Cardiac septum (tissue), 1 donor: ENCODE data around the gene EPB41L3. TPM values are rescaled to one million over a fixed set of nuclear protein-coding genes. Genes with fewer than 3 reads are reported as not detected.

Experiments
- DNase-seq: peaks from one replicate; pipeline ENCODE4 v3.0.0-alpha.2; 2020; ENCODE audit warnings: low spot score
- intact Hi-C: fragments of 100-400 bp; cut with DNase I; formaldehyde crosslinking; loops from one replicate; pipeline ENCODE4 v1.14.0; 2022
- total RNA-seq: library from RNA; stranded (reverse); fragmentation: NEBNext Ultra II Directional; extraction: Animal tissue kit (Norgen Biotek cat#: 25700); gene quantifications from one replicate; pipeline ENCODE4 v1.2.1, GENCODE V29; 2021
- donor health status: DM: no; HTN: no; CAD: no.

EPB41L3 gene
- total RNA-seq, 1 donor from 2014 or later = 14.0 TPM

DNA sequence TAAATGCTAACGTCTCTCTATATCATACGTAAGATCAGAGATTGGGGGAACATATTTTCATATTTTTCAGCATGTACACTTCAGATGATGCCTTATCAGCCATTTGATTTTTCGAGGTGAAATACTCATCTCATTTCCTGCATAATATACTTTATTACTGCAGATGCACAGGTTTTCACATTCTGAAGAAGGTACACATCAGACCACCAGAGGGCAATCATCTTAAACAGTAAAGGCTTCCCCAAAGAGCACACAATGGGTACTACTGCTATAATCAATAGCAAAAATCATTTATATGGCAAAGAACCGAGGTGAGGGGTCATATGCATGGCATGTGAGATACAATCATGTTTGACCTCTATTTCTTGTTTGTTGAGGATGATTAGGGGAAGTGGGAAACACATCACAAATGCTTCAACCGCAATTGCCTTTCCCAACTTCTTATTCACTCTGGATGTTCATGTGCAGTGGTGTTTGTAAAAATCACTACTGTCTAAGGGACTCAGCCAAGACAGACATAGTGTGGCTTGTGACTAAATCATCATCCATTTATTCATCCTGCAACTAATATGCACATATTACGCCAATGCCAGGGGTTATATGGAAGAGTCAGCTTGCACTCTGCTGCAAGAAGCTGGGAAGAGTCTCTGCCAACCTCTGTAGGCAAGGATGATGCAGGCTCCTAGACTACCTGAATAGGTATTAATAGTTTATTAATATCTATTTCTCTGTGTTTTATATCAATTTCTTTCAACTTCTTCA lies 118.7 kb downstream of the EPB41L3 start:
- DNase-seq = no peak
- intact Hi-C loops = no loop called here

DNA sequence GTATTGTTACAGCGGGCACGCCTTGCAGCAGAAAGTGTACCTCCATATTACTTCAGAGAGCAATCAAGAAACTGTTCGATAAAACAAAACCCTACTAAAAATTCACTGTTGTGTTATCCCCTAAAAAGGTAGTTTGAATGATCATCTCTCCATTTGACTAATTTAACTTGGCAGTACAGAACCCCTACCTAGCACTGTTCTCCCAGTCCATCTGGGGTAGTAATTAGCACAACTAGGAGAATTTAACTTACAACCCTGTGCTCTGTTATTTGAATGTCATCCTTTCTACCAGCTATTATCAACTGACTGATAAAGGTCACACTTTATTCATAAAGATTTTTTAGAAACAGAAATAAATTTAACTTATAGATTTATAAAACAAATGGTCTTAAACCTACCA lies 121.2 kb downstream of the EPB41L3 start:
- DNase-seq = no peak
- intact Hi-C loops = no loop called here

DNA sequence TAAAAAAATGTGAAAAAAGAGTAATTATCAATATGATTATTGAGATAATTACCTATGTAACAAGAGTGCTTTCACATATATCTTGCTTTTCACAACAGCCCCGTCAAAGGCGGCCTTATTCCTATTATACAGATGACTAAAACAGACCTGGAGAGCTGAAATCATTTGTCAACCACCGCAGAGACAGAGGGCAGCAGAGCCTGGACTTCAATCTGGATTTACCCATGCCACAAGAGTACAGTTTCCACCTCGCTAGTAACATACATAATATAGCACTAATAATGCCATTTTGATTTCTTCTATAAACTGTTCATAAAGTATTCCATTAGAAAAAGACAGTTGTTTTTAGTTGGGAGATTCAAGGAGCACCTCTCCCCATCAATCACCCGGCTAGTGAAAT lies 121.8 kb downstream of the EPB41L3 start:
- DNase-seq = no peak
- intact Hi-C loops = no loop called here

DNA sequence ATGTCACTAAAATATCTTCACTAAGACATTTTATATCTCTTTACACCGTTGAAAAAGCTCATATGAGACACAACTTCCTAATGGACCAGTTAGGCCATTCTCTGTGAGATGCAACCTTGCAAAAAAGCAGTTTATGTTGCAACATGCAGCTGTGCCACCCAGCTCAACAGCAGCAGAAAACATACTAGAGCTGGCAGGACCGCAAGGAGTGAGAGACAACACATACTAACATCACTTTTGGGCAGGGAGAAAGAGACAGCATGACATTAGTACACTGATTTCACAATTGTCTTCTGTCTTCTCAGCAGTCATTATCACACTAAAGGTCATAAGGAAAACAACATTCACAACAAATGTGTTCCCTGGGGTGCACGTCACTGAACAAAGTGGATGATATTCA lies 122.9 kb downstream of the EPB41L3 start:
- no peak for DNase-seq
- intact Hi-C loops = no loop called here

DNA sequence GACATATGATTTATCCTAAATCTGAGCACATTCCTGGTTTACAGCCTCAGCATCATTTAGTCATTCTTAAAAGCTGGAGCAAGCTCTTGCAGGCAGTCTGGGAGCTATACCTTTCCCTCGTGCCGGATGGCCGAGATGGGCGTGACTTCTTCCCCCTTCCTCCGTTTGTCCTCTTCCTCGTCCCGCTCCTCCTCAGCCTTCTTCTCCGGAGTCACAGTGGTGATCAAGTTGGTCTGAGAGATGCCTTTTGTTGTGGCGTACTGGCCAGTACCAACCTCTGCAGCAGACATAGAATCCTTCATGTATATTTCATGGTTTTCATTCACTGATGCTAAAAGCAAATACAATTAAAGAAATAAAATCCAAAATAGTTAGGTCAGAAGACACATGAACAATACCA lies 124.2 kb downstream of the EPB41L3 start:
- DNase-seq = no peak
- intact Hi-C loops = no loop called here

DNA sequence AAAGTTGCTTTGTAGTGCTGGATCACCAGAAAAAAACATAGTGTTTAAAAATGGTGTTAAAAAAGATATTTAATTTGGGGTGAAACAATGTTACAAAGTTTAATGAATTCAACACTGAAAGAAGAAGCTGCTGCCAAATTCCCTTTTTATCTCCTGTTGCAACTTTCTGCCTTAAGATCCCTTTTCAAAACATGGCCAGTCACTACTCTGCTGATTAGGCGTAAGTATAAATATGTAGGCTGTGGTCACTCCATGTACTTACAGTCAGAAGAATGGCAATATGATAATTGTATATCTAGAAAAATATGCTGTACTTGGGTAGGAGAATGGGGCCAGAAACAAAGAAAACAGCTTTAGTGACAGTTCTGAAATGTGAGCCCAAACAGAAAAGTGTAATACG lies 124.8 kb downstream of the EPB41L3 start:
- no peak for DNase-seq
- intact Hi-C loops = no loop called here

DNA sequence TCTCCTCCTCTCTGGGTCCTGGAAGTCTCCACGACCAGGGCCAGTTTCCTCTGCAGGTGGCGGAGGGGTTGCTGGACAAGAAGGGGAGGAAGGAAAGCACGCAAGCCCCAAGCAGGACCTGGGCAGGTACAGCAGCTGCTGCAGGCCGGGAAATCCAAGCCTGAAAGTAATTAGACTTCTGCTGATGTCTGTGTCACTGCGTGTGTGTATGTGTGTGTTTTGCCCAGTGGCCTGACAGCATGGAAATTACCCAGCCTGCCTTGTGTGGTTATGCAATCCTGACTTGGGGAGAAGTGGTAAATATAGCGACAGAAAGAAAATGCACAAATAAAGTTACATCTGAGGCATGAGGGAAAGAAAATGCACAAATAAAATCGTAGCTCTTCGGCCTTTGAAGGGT lies 126.5 kb downstream of the EPB41L3 start:
- DNase-seq = no peak

DNA sequence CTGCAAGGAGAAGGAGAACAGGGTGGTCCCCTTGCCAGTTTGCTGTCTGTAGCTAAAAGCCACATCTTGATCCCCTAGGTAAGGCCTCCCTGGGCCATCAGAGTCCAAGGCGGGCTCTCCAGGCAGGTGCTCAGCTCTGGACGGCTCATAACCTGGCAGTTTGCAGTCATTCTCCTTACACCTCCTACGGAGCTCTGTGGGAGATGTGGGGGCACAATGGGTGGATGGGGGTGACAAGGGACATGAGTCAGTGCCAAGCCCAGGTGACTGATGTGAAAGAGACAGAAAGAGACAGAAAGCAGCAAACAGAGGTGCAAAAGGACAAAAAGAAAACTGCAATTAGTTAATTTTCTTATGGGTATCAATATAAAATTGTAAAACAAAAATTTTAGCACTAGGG lies 127.7 kb downstream of the EPB41L3 start:
- intact Hi-C loops = no loop called here
- no peak for DNase-seq

More for the DNA sequence above, 126.5 kb downstream of the EPB41L3 start:
- intact Hi-C loops = no loop called here

DNA sequence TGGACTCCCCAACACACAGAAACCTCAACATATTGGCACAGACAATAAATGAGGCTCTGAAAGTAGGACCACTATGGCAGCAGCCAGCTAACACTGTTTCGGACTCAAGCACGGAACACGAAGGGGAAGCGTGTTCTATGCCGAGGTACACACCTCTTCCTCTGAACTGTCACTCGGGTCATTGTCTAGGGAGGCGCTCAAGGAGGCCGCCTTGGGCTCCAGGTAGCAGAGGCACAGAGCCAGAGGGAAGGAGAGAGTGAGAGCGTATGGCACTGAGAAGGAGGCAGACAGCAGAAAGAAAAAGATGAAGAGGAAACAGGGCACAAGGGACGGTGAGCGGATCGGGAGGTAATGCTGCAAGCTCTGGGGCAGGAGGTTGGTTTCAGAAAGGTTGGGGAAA lies 128.1 kb downstream of the EPB41L3 start:
- DNase-seq = no peak
- intact Hi-C loops = no loop called here

DNA sequence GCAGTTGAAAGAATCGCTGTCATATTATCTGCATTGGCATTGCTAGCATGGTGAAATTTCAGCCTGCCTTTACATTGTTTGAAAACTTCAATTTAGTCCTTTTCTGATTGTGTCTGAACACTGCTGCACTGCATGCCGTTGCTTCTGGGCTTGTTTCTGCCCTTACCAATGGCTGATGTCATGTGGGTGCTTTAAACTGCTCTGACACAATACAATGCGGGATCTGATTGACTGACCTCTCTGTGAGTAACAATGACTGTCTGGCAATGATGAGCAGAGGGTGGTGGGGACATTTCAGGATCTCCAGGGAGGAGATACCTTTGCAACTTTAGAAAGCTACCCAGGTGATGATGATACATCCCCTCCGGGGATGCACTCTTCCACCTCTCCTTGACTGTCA lies 128.8 kb downstream of the EPB41L3 start:
- DNase-seq = no peak
- intact Hi-C loops = no loop called here

DNA sequence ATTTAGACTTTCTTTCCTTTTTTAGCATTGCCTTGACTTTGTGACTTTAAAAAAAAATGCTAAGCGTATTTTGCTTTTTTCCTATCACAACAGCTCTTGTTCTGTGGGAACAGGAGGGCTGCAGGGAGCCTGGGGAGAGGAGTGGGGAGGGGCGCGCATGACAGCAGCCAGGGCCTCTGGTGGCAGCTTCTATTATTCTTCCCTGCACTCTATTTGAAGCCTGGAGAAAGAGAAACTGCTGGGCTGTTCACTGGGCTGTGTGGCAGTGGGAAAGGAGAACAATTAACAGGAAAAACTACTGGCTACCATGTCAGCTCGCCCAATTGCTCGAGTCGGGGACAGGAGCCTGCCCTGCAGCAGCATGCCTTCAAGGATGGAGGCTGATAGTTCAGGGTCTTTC lies 129.3 kb downstream of the EPB41L3 start:
- intact Hi-C loops = no loop called here
- DNase-seq = no peak

DNA sequence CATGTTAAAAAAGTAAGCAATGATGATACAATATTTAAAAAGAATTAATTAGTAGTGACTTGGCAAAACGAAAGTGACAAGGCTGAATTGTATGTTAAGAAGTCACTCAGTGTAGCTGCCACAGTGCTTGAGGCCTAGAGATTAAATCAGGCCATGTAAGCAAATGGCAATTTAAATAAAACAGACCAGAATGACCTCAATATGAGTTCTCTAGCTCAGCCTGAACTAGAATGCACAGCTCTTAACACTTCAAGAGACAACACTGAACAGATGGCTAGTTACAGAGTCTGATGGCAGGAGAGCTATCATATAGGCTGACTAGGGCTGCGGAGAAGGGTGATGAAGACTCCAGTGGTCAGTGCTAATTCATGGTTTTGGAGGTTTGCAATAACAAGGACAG lies 130.3 kb downstream of the EPB41L3 start:
- no peak for DNase-seq
- intact Hi-C loops = no loop called here

DNA sequence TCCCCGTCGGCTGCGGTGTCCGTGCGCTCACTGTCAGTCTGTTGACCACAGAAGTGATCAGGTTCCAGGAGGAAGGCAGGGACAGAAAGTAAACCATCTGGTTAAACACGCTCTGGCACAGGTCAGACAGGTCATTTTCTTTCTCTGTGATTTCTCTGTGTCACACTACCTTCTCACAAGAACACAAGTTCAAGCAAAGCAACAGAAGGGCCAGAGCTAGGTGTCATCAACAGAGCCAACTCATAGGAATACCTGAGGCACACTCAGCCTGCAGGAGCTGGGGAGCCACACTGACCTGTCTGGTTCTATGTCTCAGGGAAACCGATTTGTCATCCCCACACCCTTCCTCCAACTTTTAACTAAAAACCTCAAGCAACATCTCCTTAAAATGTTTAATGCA lies 133.2 kb downstream of the EPB41L3 start:
- intact Hi-C loops = no loop called here
- no peak for DNase-seq

DNA sequence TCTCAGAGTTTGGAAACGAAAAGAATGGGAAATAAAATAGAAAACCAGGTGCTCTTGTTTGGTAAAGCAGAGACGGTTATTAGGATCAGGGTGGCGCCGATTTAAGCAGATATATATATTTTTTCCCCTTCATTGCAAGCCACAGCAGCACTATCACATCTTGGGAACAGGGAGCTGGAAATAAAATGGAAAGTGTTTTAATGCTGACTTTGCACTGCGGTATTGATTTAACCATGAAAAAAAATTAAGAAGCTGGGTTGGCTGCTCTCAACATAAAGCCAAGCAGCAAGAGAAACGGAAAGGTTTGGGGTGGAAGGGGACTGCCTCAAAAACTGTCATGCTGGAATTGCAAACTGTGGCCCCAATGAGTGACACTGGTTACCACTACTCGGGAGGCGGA lies 145.5 kb downstream of the EPB41L3 start:
- DNase-seq = no peak
- intact Hi-C loops = no loop called here

DNA sequence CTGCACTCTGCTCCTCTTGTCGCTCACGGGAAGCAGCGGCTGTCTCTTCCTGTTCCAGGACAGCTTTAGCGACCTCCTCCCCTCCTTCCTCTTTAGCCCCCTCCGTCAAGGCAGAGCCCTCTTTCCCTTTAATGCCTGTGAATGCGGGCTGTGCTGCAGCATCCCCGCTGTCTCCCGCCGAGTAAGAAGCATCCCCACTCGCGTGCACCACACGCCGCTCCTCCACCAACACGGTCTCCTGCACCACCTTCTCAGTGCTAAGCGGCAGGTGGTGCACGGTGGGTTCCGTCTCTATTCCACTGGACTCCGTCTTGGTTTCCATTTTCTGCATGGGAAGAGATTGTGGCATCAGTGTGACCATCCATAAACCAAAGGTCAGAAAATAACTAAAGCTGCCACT lies 146.7 kb downstream of the EPB41L3 start:
- intact Hi-C loops = no loop called here
- DNase-seq = no peak

DNA sequence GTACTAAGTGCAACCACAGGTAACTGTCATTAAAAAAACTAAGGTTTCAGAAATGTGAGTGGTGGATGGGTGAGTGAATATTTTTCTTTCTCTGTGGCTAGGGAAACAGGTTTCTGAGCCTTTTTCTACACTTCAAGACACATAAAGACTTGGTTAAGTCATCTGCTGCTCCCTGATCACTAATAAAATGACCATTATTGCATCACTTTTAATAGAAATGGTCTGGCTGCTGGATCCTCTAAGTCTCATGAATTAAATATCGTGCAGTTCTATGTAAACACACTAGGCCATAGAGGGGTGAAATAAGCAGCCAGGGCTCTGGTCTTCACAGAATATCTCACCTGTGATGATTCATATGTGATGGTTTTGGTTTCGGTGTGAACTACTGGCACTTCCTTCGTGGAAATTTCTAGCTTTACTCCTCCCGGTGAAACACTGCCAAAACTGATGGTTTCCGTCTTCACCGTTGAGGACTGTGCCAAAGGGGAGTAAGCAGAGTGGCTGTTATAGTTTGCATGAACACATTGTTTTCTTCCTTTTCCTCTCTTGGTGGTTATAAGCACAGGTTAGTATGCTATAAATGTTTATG lies 147.8 kb downstream of the EPB41L3 start:
- intact Hi-C loops = no loop called here
- no peak for DNase-seq

DNA sequence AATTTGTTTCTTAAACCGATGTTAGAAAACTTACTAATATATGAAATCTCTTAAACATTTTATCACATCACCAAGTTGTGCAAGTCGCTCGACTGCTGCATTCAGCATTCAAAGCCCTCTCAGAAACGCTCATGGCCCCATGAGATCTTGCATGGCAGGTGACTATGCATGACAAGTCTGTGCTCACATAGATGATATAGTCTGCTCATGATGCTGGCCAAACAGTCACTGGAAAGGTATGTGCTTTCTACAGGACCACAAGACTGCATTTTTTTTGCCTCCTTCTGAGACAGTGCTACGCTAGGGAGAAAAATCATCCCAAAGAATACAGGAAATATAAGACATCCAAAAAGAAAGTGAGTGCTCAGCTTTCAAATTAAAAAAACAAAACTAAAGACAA lies 150.0 kb downstream of the EPB41L3 start:
- intact Hi-C loops = no loop called here

DNA sequence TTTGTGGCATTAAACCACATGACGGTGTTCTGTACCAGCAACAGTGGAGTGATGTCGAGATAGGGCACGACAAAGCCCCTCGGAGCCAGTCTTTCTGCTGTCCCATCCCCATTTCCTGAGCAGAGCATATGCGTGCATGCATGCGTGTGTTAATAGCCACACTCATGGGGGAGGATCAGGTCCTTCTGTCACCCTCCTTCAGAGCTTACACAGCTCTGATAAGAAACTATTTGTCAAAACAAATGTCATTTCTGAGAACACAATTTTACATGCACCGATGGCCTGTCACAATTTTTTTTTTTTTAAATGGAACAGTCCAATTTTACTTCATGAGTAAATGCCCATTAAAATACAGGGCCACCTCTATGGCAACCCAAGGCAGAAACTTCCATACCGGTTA lies 152.4 kb downstream of the EPB41L3 start:
- DNase-seq = no peak
- intact Hi-C loops = no loop called here

More for the DNA sequence above, 150.0 kb downstream of the EPB41L3 start:
- no peak for DNase-seq

DNA sequence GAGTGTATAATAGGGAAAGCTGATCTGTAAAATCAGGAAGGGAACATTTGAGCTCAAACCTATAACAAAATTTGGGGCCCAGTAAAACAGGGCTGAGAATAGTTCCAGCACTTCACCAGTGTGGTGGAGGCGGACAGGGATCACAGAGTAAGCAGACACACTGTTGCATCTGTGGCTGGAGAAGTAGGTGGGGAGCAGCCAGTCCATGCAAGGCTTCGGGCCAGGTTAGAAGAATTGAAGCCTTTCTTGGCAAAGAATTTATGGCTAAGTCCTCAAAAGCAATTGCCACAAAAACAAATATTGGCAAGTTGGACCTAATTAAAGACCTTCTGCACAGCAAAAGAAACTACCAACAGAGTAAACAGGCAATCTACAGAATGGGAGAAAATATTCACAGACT lies 154.4 kb downstream of the EPB41L3 start:
- no peak for DNase-seq
- intact Hi-C loops = no loop called here

DNA sequence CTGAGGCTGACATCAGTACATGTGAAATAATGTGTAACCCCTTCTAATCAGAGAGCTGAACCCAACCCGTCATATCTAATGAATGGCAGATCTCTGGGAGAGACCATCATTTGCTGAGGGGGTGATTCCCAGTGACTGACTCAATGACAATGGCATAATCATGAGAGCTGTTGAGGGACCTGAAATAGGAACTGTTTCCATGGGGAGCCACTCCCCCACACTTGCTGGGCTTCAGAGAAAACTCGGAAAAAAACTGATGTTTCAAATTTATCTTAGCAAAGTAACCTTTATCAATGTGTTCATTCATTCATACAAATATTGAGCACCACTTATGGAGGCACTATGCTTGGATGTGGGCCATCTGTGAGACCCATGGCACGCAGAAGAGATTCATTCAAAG lies 154.9 kb downstream of the EPB41L3 start:
- intact Hi-C loops = no loop called here

DNA sequence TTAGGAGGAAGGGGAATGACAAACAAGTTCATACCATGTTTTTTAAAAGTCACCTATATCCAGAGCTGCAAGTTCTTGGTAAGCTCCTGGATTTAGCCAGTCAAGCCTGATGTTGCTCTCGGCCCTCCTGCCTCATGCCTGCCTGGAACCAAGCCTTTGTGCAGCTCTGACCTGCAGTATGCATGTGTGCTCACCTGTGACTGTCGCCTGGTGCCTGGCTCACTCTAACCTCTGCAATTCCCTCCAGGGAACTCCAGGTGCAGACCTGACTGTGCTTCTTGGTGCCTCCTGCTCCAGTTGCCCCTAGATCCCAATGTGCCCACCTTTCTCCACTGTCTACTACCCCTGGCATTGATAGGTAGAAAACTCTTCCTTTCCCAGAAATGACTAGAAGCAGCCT lies 163.2 kb downstream of the EPB41L3 start:
- intact Hi-C loops = no loop called here
- no peak for DNase-seq

More for the DNA sequence above, 154.9 kb downstream of the EPB41L3 start:
- DNase-seq = no peak

DNA sequence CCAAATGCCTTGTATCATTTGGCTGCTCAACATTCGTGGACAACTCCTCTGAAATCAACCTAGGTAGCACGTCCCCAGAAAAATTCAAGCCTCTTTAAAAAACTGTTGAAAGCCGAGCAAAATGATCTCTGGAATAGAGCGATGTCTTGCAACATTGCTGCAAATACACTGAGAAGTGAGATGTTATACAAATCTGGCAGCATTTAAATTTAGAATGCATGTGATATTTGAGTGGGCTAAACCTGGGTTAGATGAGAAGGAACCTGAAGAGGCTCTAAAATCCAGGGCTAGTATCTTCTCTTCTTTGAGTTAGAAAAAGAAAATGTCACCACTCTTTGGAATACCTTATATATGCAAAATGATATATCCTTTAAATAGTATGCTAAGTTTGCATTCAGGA lies 166.8 kb downstream of the EPB41L3 start:
- DNase-seq = no peak
- intact Hi-C loops = no loop called here
